PC-3 (cell line): ENCODE results near the gene TCF7L1. TPM values are rescaled to one million over a fixed set of nuclear protein-coding genes. Genes with fewer than 3 reads are reported as not detected.
"Not testable (repeated sequence)": the region's sequence is repeated elsewhere in the genome, so short reads cannot be mapped to it uniquely, and the experiment has no call there.

Experiments used
- ATAC-seq: fragments of 200-7000 bp; cut with Tn5 transposase; 2 replicates; pipeline ENCODE4 v1.9.1; 2020; ENCODE audit warnings: mild to moderate bottlenecking, moderate library complexity
- BruUV-seq: library from RNA; stranded (reverse); fragments of 400-500 nt; replicated peaks from 2 replicates; lab custom pipeline; 2021; lab: Mats Ljungman, UMichigan
- CTCF ChIA-PET: fragments of 300-600 bp; sonication (Branson Sonifier 250); formaldehyde crosslinking; loops from one replicate; lab custom pipeline; 2022; ENCODE audit warnings: antibody characterized with exemption; lab: Charles Lee
- POLR2A ChIA-PET: fragments of 300-600 bp; sonication (Branson Sonifier 250); formaldehyde crosslinking; loops from one replicate; lab custom pipeline; 2022; ENCODE audit warnings: antibody characterized with exemption; ENCODE audit not compliant: unreplicated experiment; lab: Charles Lee
- DNase-seq: peaks from one replicate; pipeline ENCODE4 v3.0.0-alpha.2; 2015
- H2AFZ ChIP-seq: fragments of 300-600 bp; sonication (generic); 2 replicates; pipeline ENCODE4 v1.6.0; 2016; ENCODE audit warnings: antibody characterized with exemption, low read length
- H3F3A ChIP-seq: fragments of 300-600 bp; sonication (generic); one replicate; pipeline ENCODE4 v1.6.0; 2017; ENCODE audit warnings: antibody characterized with exemption, low read length, control low read depth, mild to moderate bottlenecking; ENCODE audit not compliant: unreplicated experiment
- H3K27ac ChIP-seq: fragments of 300-600 bp; sonication (generic); 2 replicates; pipeline ENCODE4 v1.5.1; 2016; ENCODE audit warnings: mild to moderate bottlenecking, low read length
- H3K27me3 ChIP-seq: fragments of 300-600 bp; sonication (generic); 2 replicates; pipeline ENCODE4 v1.6.1; 2016; ENCODE audit warnings: low read length, mixed read lengths
- H3K36me3 ChIP-seq: fragments of 300-600 bp; sonication (generic); 2 replicates; pipeline ENCODE4 v1.6.1; 2016; ENCODE audit warnings: low read depth, mixed run types, low read length, mixed read lengths
- H3K4me1 ChIP-seq: fragments of 300-600 bp; sonication (generic); 2 replicates; pipeline ENCODE4 v1.5.1; 2016; ENCODE audit warnings: low read length; ENCODE audit not compliant: insufficient read depth
- H3K4me2 ChIP-seq: fragments of 300-600 bp; sonication (generic); 2 replicates; pipeline ENCODE4 v1.6.0; 2016; ENCODE audit warnings: low read length
- H3K4me3 ChIP-seq: fragments of 300-600 bp; sonication (generic); 2 replicates; pipeline ENCODE4 v1.5.1; 2016; ENCODE audit warnings: mild to moderate bottlenecking, low read length, mixed read lengths
- H3K79me2 ChIP-seq: fragments of 300-600 bp; sonication (generic); 2 replicates; pipeline ENCODE4 v1.6.1; 2017; ENCODE audit warnings: low read length, mixed read lengths
- H3K9ac ChIP-seq: fragments of 300-600 bp; sonication (generic); 2 replicates; pipeline ENCODE4 v1.6.0; 2016; ENCODE audit warnings: mild to moderate bottlenecking, low read length
- H3K9me2 ChIP-seq: fragments of 300-600 bp; sonication (generic); replicated peaks from 2 replicates; pipeline ENCODE4 v1.6.1; 2016; ENCODE audit warnings: mixed run types, low read length, mixed read lengths
- H3K9me3 ChIP-seq: fragments of 300-600 bp; sonication (generic); 2 replicates; pipeline ENCODE4 v1.6.1; 2016; ENCODE audit warnings: low read length, mixed read lengths
- H4K20me1 ChIP-seq: fragments of 300-600 bp; sonication (generic); 2 replicates; pipeline ENCODE4 v1.6.1; 2016; ENCODE audit warnings: low read length, mixed read lengths
- EZH2 ChIP-seq: fragments of 300-600 bp; sonication (generic); IDR thresholded peaks from one replicate; pipeline ENCODE4 v1.6.1; 2017; ENCODE audit warnings: antibody characterized with exemption, mild to moderate bottlenecking, low read length; ENCODE audit not compliant: unreplicated experiment
- EZH2phosphoT487 ChIP-seq: fragments of 300-600 bp; sonication (generic); IDR thresholded peaks from 2 replicates; pipeline ENCODE4 v1.6.1; 2018; ENCODE audit warnings: mild to moderate bottlenecking, antibody characterized with exemption, low read length, borderline replicate concordance
- intact Hi-C: fragments of 100-400 bp; cut with micrococcal nuclease; formaldehyde crosslinking; loops from 2 replicates; pipeline ENCODE4 v1.9.0; 2023
- total RNA-seq: library from RNA; depleted of rRNA; stranded (reverse); fragments of >200 nt; gene quantifications from 2 replicates; pipeline ENCODE4 v1.2.3, GENCODE V29; 2014
- TF ChIP-seq, protein P1 (sequence below): fragments of 300-600 bp; sonication (generic); conservative IDR thresholded peaks from 2 replicates; pipeline ENCODE4 v1.5.1; 2017; ENCODE audit warnings: antibody characterized with exemption, low read depth, mild to moderate bottlenecking, low read length

The TCF7L1 gene
- total RNA-seq, 1 experiment from 2014 or later: 1.8 TPM

DNA sequence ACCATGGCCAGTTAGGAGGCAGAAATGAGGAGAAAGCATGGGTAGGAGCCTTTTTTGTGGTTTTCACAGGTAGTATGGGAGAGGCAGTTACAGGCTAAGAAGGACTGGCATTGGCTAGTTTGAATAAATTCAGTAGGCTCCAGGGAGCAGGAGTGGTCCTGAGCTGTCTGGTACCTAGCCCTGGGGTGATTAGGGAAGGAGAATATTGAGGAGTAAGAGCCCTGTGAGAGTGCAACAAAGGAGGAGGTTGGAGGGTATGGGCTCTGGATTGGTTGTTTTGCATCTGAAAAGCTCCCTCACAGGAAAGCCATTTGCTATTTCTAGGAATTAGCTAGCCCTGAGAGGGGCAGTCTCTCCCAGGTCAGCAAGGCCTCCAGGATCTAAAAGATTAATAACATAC lies 13.3 kb upstream of the TCF7L1 start:
- H3K79me2 ChIP-seq: no peaks in the 10 kb centered on the region
- H3K4me1 ChIP-seq: no peaks in the 10 kb centered on the region
- H3K4me2 ChIP-seq: no peak overlapping the region
- POLR2A ChIA-PET: no interaction called here
- no peak overlapping the region for H3K27ac ChIP-seq
- CTCF ChIA-PET: no interaction called here
- H3F3A ChIP-seq: no peaks in the 10 kb centered on the region
- H3K9me2 ChIP-seq: no peaks in the 10 kb centered on the region
- no peak overlapping the region for H3K4me3 ChIP-seq
- no peaks in the 10 kb centered on the region for H3K36me3 ChIP-seq
- ATAC-seq: no peak
- intact Hi-C loops: no loop called here
- no TSS peak for BruUV-seq
- no peak overlapping the region for H3K9ac ChIP-seq
- H2AFZ ChIP-seq: no peak overlapping the region
- H4K20me1 ChIP-seq: no peaks in the 10 kb centered on the region
- no peaks in the 10 kb centered on the region for H3K9me3 ChIP-seq
- H3K27me3 ChIP-seq: no peaks in the 10 kb centered on the region
- no peak for TF ChIP-seq EZH2phosphoT487
- TF ChIP-seq, protein P1, sequence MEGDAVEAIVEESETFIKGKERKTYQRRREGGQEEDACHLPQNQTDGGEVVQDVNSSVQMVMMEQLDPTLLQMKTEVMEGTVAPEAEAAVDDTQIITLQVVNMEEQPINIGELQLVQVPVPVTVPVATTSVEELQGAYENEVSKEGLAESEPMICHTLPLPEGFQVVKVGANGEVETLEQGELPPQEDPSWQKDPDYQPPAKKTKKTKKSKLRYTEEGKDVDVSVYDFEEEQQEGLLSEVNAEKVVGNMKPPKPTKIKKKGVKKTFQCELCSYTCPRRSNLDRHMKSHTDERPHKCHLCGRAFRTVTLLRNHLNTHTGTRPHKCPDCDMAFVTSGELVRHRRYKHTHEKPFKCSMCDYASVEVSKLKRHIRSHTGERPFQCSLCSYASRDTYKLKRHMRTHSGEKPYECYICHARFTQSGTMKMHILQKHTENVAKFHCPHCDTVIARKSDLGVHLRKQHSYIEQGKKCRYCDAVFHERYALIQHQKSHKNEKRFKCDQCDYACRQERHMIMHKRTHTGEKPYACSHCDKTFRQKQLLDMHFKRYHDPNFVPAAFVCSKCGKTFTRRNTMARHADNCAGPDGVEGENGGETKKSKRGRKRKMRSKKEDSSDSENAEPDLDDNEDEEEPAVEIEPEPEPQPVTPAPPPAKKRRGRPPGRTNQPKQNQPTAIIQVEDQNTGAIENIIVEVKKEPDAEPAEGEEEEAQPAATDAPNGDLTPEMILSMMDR: no peak
- DNase-seq: no peak

DNA sequence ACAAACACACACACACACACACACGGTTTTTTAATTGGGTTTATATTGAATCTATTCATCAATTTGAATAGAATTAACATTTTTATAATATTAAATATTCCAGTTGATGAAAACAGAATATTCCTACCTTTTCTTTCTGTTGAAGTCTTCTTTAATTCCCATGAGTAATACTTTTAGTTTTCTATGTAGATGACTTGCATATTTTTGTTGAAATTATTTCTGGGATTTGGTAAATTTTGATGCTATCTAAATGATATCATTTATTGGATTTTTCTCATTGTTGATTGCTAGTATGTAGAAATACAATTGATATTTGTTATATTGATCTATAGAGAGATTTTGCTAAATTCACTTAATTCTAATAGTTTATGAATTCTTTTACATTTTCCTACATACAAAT lies 12.8 kb upstream of the TCF7L1 start:
- no peak for TF ChIP-seq EZH2phosphoT487
- no peak for TF ChIP-seq EZH2
- TF ChIP-seq, protein P1: no peak
- H3K36me3 ChIP-seq: no peaks in the 10 kb centered on the region
- H3K9me3 ChIP-seq: no peaks in the 10 kb centered on the region
- H3K4me3 ChIP-seq: no peak overlapping the region
- DNase-seq (no peak), ATAC-seq (no peak)
- no TSS peak for BruUV-seq
- CTCF ChIA-PET: no interaction called here
- H3K9me2 ChIP-seq: no peaks in the 10 kb centered on the region
- H2AFZ ChIP-seq: no peak overlapping the region
- no peak overlapping the region for H3K27ac ChIP-seq
- no peaks in the 10 kb centered on the region for H3F3A ChIP-seq
- H3K4me1 ChIP-seq: no peaks in the 10 kb centered on the region
- no peaks in the 10 kb centered on the region for H3K79me2 ChIP-seq
- no peak overlapping the region for H3K4me2 ChIP-seq
- H3K9ac ChIP-seq: no peak overlapping the region
- no peaks in the 10 kb centered on the region for H4K20me1 ChIP-seq
- H3K27me3 ChIP-seq: no peaks in the 10 kb centered on the region
- POLR2A ChIA-PET: no interaction called here
- intact Hi-C loops: no loop called here

DNA sequence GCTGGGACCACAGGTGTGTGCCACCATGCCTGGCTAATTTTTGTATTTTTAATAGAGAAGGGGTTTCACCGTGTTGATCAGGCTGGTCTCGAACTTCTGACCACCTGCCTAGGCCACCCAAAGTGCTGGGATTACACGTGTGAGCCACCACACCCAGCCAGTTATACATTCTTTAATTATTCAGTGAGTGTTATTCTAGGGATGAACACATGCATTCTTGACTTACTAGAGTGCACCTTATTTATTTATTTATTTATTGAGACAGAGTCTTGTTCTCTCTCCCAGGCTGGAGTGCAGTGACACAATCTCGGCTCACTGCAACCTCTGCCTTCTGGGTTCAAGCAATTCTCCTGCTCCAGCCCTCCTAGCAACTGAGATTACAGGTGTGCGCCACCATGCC lies 6.7 kb upstream of the TCF7L1 start:
- DNase-seq, H3K27ac ChIP-seq, H2AFZ ChIP-seq, H3K4me2 ChIP-seq, H3K4me3 ChIP-seq, H3K9ac ChIP-seq, intact Hi-C loops, POLR2A ChIA-PET, H3K9me2 ChIP-seq, H3F3A ChIP-seq, H4K20me1 ChIP-seq, H3K79me2 ChIP-seq, BruUV-seq, ATAC-seq, H3K9me3 ChIP-seq, H3K4me1 ChIP-seq, H3K27me3 ChIP-seq, H3K36me3 ChIP-seq: not testable (repeated sequence)
- CTCF ChIA-PET: interaction anchor here (0.6 kb wide), 1 partner anchor 100 kb away, joined by 4 read pairs; no protein-coding TSS in a partner anchor
